DOHH2 (cell line): ENCODE data around the gene ZNF609.

ENCODE experiments used
- H3F3A ChIP-seq: fragments of 200-600 bp; sonication (generic), shearing (Covaris generic); 2 replicates; pipeline ENCODE4 v1.6.0; 2016; ENCODE audit warnings: antibody characterized with exemption, mild to moderate bottlenecking; ENCODE audit not compliant: control insufficient read depth, insufficient read depth
- H3K27ac ChIP-seq: fragments of 200-600 bp; sonication (generic); 2 replicates; pipeline ENCODE4 v1.5.1; 2014; ENCODE audit warnings: low read depth, mild to moderate bottlenecking, low read length, moderate library complexity
- H3K27me3 ChIP-seq: fragments of 200-600 bp; sonication (generic); 2 replicates; pipeline ENCODE4 v1.6.1; 2014; ENCODE audit warnings: mild to moderate bottlenecking, low read length, mixed read lengths; ENCODE audit not compliant: control insufficient read depth
- H3K36me3 ChIP-seq: fragments of 200-600 bp; sonication (generic); 2 replicates; pipeline ENCODE4 v1.6.1; 2014; ENCODE audit warnings: mild to moderate bottlenecking, low read length, moderate library complexity, mixed read lengths; ENCODE audit not compliant: control insufficient read depth
- H3K4me1 ChIP-seq: fragments of 200-600 bp; sonication (generic); 2 replicates; pipeline ENCODE4 v1.6.1; 2014; ENCODE audit warnings: mild to moderate bottlenecking, low read length, mixed read lengths; ENCODE audit not compliant: control insufficient read depth
- H3K4me2 ChIP-seq: fragments of 200-600 bp; sonication (generic); 2 replicates; pipeline ENCODE4 v1.6.0; 2014; ENCODE audit warnings: mild to moderate bottlenecking, low read length, moderate library complexity
- H3K4me3 ChIP-seq: fragments of 200-600 bp; sonication (generic); 2 replicates; pipeline ENCODE4 v1.5.1; 2014; ENCODE audit warnings: mild to moderate bottlenecking, low read length, mixed read lengths
- H3K79me2 ChIP-seq: fragments of 200-600 bp; sonication (generic); 2 replicates; pipeline ENCODE4 v1.6.1; 2014; ENCODE audit warnings: mild to moderate bottlenecking, low read length, mixed read lengths; ENCODE audit not compliant: control insufficient read depth
- H3K9me2 ChIP-seq: fragments of 200-600 bp; sonication (generic); replicated peaks from 2 replicates; pipeline ENCODE4 v1.6.1; 2014; ENCODE audit warnings: mild to moderate bottlenecking, low read length, mixed read lengths; ENCODE audit not compliant: control insufficient read depth
- H3K9me3 ChIP-seq: fragments of 200-600 bp; sonication (generic); 2 replicates; pipeline ENCODE4 v1.6.1; 2014; ENCODE audit warnings: antibody characterized with exemption, low read length, mixed read lengths; ENCODE audit not compliant: control insufficient read depth, insufficient read depth
- H4K20me1 ChIP-seq: fragments of 200-600 bp; sonication (generic); 2 replicates; pipeline ENCODE4 v1.6.0; 2014; ENCODE audit warnings: low read depth, mild to moderate bottlenecking, antibody characterized with exemption, low read length, moderate library complexity; ENCODE audit not compliant: control insufficient read depth, insufficient read depth
- EZH2phosphoT487 ChIP-seq: fragments of 200-600 bp; sonication (generic); IDR thresholded peaks from 2 replicates; pipeline ENCODE4 v1.6.1; 2017; ENCODE audit warnings: borderline replicate concordance, mild to moderate bottlenecking, antibody characterized with exemption, low read length, moderate library complexity, mixed read lengths
- TF ChIP-seq, protein P1 (sequence below): fragments of 200-600 bp; sonication (generic); IDR thresholded peaks from one replicate; pipeline ENCODE4 v1.5.1; 2014; ENCODE audit warnings: antibody characterized with exemption, mild to moderate bottlenecking, low read depth, low read length; ENCODE audit not compliant: poor library complexity, severe bottlenecking

Gene ZNF609

GRCh38 chr15:64634027-64634426 is 173.6 kb downstream of the ZNF609 start:
- Histone ChIP-seq H3F3A (0 out of 2 replicates have a peak, but pooled peaks cover under 1% of the 10 kb centered on the region), H3K9me3 (peaks cover 4% of the 10 kb centered on the region; the same call in 1 of the 2 replicates), H3K4me2 (no peak overlapping the region), H3K79me2 (peaks cover 4% of the 10 kb centered on the region), H3K36me3 (peaks cover 7% of the 10 kb centered on the region), H3K9me2 (no peaks in the 10 kb centered on the region), H3K27me3 (no peaks in the 10 kb centered on the region), H3K4me1 (peaks cover 32% of the 10 kb centered on the region), H3K4me3 (no peak overlapping the region), H4K20me1 (no peaks in the 10 kb centered on the region), H3K27ac (no peak overlapping the region)
- no peak for TF ChIP-seq EZH2phosphoT487
- TF ChIP-seq, protein P1, sequence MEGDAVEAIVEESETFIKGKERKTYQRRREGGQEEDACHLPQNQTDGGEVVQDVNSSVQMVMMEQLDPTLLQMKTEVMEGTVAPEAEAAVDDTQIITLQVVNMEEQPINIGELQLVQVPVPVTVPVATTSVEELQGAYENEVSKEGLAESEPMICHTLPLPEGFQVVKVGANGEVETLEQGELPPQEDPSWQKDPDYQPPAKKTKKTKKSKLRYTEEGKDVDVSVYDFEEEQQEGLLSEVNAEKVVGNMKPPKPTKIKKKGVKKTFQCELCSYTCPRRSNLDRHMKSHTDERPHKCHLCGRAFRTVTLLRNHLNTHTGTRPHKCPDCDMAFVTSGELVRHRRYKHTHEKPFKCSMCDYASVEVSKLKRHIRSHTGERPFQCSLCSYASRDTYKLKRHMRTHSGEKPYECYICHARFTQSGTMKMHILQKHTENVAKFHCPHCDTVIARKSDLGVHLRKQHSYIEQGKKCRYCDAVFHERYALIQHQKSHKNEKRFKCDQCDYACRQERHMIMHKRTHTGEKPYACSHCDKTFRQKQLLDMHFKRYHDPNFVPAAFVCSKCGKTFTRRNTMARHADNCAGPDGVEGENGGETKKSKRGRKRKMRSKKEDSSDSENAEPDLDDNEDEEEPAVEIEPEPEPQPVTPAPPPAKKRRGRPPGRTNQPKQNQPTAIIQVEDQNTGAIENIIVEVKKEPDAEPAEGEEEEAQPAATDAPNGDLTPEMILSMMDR, result no peak

DNA sequence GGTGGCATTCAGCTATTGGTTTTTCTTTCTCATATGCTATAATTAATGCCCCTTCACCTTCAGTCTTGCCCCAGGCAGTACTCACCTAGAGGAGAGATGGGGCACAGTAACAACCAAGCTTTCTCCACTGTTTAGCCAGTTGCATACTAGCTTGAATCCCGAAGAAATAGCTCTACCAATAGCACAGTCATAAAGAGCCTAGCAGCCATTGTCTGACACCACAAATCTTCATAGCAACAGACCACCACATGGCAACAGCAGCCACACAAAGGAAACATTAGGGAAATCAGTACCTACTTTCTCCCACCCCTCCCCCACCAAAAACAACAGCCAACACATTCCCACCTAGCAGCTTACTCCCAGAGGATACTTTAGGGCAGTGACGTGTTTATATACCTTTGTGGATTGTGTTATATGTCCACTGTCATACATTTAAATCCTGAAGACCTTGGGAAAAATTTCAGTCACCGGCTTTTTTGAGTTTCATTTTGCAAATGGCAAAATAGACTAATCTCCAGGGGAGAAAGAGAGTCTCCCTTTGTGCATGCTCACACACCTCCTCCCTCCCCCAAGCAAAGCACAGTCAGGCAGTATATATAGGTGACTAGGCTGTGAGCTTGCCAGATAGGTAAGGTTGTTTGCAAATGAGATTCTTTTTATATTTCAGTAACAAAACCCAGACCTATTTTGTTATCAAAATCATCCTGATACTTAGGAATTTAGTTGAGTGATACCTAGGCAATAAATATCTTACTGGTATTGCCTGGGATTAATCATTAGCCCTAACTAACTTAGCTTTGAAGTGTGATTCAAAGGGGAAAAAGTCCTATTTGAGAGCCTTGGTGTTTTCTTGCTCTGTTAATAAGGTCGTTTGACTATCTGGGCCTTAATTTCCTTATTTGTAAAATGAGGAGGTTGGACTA is 174.5 kb downstream of the ZNF609 start:
- H3K79me2 ChIP-seq, result peaks cover 9% of the 10 kb centered on the region
- peaks cover 7% of the 10 kb centered on the region for H3K36me3 ChIP-seq
- no peak overlapping the region for H3K4me2 ChIP-seq
- no peaks in the 10 kb centered on the region for H3K27me3 ChIP-seq
- TF ChIP-seq, protein P1, result no peak
- TF ChIP-seq EZH2phosphoT487, result no peak
- H3K9me3 ChIP-seq, result peaks cover 4% of the 10 kb centered on the region; the same call in 1 of the 2 replicates
- H4K20me1 ChIP-seq, result no peaks in the 10 kb centered on the region
- no peak overlapping the region for H3K27ac ChIP-seq
- H3F3A ChIP-seq, result no peaks in the 10 kb centered on the region
- no peaks in the 10 kb centered on the region for H3K9me2 ChIP-seq
- no peak overlapping the region for H3K4me3 ChIP-seq
- H3K4me1 ChIP-seq, result peaks cover 40% of the 10 kb centered on the region

GRCh38 chr15:64635499-64636495 is 175.4 kb downstream of the ZNF609 start:
- H4K20me1 ChIP-seq, result no peaks in the 10 kb centered on the region
- peaks cover 4% of the 10 kb centered on the region; the same call in 1 of the 2 replicates for H3K9me3 ChIP-seq
- H3K4me1 ChIP-seq, result peaks cover 50% of the 10 kb centered on the region
- peaks cover 9% of the 10 kb centered on the region for H3K79me2 ChIP-seq
- no peaks in the 10 kb centered on the region for H3F3A ChIP-seq
- H3K4me3 ChIP-seq, result no peak overlapping the region
- TF ChIP-seq, protein P1, result no peak
- TF ChIP-seq EZH2phosphoT487, result no peak
- H3K27ac ChIP-seq, result no peak overlapping the region
- H3K4me2 ChIP-seq, result no peak overlapping the region
- no peaks in the 10 kb centered on the region for H3K27me3 ChIP-seq
- peaks cover 7% of the 10 kb centered on the region for H3K36me3 ChIP-seq
- H3K9me2 ChIP-seq, result no peaks in the 10 kb centered on the region
